ENCODE data around the gene ZKSCAN8. TPM values are rescaled to one million over a fixed set of nuclear protein-coding genes. Genes with fewer than 3 reads are reported as not detected.

Gene ZKSCAN8
- total RNA-seq, 1 donor from 2014 or later, result 37.4 TPM

GRCh38 chr6:28139860-28140543 lies 1.7 kb upstream of the ZKSCAN8 start:
- no peak for DNase-seq
- peaks cover 9% of the 10 kb centered on the region for H3K9me3 Mint-ChIP-seq (ENCODE audit: unreplicated experiment)
- H3K27me3 Mint-ChIP-seq (ENCODE audit: unreplicated experiment), result peaks cover 6% of the 10 kb centered on the region
- H3K4me1 Mint-ChIP-seq (ENCODE audit: low read depth, unreplicated experiment), result peaks cover 17% of the 10 kb centered on the region
- H3K27ac Mint-ChIP-seq (ENCODE audit: unreplicated experiment), result no peak overlapping the region
- no peak for TF ChIP-seq CTCF (IDR thresholded peaks at IDR 0.05; ENCODE audit: partially characterized antibody, unreplicated experiment)
- H3K36me3 Mint-ChIP-seq (ENCODE audit: unreplicated experiment), result no peaks in the 10 kb centered on the region
- peak overlapping the region; percentile 26 for H3K4me3 Mint-ChIP-seq (ENCODE audit: unreplicated experiment)

GRCh38 chr6:28140616-28141015 lies 1.1 kb upstream of the ZKSCAN8 start:
- Mint-ChIP-seq H3K4me1 (ENCODE audit: low read depth, unreplicated experiment) (peaks cover 12% of the 10 kb centered on the region), H3K27ac (ENCODE audit: unreplicated experiment) (no peak overlapping the region), H3K36me3 (ENCODE audit: unreplicated experiment) (no peaks in the 10 kb centered on the region), H3K9me3 (ENCODE audit: unreplicated experiment) (peaks cover 6% of the 10 kb centered on the region), H3K4me3 (ENCODE audit: unreplicated experiment) (peak overlapping the region; percentile 26), H3K27me3 (ENCODE audit: unreplicated experiment) (peaks cover 6% of the 10 kb centered on the region)
- no peak for TF ChIP-seq CTCF (IDR thresholded peaks at IDR 0.05; ENCODE audit: partially characterized antibody, unreplicated experiment)
- DNase-seq, result no peak

- peak overlapping the region; percentile 93 for H3K27ac Mint-ChIP-seq (ENCODE audit: unreplicated experiment)
- peaks cover 11% of the 10 kb centered on the region for H3K4me1 Mint-ChIP-seq (ENCODE audit: low read depth, unreplicated experiment)
- H3K36me3 Mint-ChIP-seq (ENCODE audit: unreplicated experiment), result no peaks in the 10 kb centered on the region
- no peak for DNase-seq
- H3K27me3 Mint-ChIP-seq (ENCODE audit: unreplicated experiment), result peaks cover 4% of the 10 kb centered on the region
- peak overlapping the region; percentile 97 for H3K4me3 Mint-ChIP-seq (ENCODE audit: unreplicated experiment)
- peaks cover 2% of the 10 kb centered on the region for H3K9me3 Mint-ChIP-seq (ENCODE audit: unreplicated experiment)
- no peak for TF ChIP-seq CTCF (IDR thresholded peaks at IDR 0.05; ENCODE audit: partially characterized antibody, unreplicated experiment)
Measured at GRCh38 chr6:28142446-28142845, 763 bp downstream of the ZKSCAN8 start.

GRCh38 chr6:28145231-28145630 lies 3.5 kb downstream of the ZKSCAN8 start:
- no peak for TF ChIP-seq CTCF (IDR thresholded peaks at IDR 0.05; ENCODE audit: partially characterized antibody, unreplicated experiment)
- no peak overlapping the region for H3K4me3 Mint-ChIP-seq (ENCODE audit: unreplicated experiment)
- H3K9me3 Mint-ChIP-seq (ENCODE audit: unreplicated experiment), result peaks cover 2% of the 10 kb centered on the region
- H3K27ac Mint-ChIP-seq (ENCODE audit: unreplicated experiment), result no peak overlapping the region
- H3K27me3 Mint-ChIP-seq (ENCODE audit: unreplicated experiment), result peaks cover 2% of the 10 kb centered on the region
- peaks cover 6% of the 10 kb centered on the region for H3K4me1 Mint-ChIP-seq (ENCODE audit: low read depth, unreplicated experiment)
- DNase-seq, result no peak
- no peaks in the 10 kb centered on the region for H3K36me3 Mint-ChIP-seq (ENCODE audit: unreplicated experiment)

GRCh38 chr6:28152531-28152930 lies 10.8 kb downstream of the ZKSCAN8 start:
- peaks cover 4% of the 10 kb centered on the region for H3K9me3 Mint-ChIP-seq (ENCODE audit: unreplicated experiment)
- no peaks in the 10 kb centered on the region for H3K4me1 Mint-ChIP-seq (ENCODE audit: low read depth, unreplicated experiment)
- TF ChIP-seq CTCF (IDR thresholded peaks at IDR 0.05; ENCODE audit: partially characterized antibody, unreplicated experiment), result no peak
- no peaks in the 10 kb centered on the region for H3K27me3 Mint-ChIP-seq (ENCODE audit: unreplicated experiment)
- no peak for DNase-seq
- peak overlapping the region; percentile 45 for H3K4me3 Mint-ChIP-seq (ENCODE audit: unreplicated experiment)
- no peak overlapping the region for H3K27ac Mint-ChIP-seq (ENCODE audit: unreplicated experiment)
- H3K36me3 Mint-ChIP-seq (ENCODE audit: unreplicated experiment), result peaks cover 25% of the 10 kb centered on the region
